CD4-positive, alpha-beta T cell treated with Interferon alpha-2 for 1 hour (primary cell): Measurements from ENCODE around the gene PSMD2.
"Not testable (repeated sequence)": the region's sequence is repeated elsewhere in the genome, so short reads cannot be mapped to it uniquely, and the experiment has no call there.

ENCODE experiments used
- DNase-seq, 2 donors: peaks; one replicate each; pipeline ENCODE4 v3.0.0-alpha.2; 2020 to 2022

Gene PSMD2

GRCh38 chr3:184298759-184299487, at the start of gene PSMD2:
TSS of gene PSMD2 (plus strand) at chr3:184299241. CDS start at chr3:184299267, 26 bp downstream.
- DNase-seq: peak; percentile 98 to 99

DNA sequence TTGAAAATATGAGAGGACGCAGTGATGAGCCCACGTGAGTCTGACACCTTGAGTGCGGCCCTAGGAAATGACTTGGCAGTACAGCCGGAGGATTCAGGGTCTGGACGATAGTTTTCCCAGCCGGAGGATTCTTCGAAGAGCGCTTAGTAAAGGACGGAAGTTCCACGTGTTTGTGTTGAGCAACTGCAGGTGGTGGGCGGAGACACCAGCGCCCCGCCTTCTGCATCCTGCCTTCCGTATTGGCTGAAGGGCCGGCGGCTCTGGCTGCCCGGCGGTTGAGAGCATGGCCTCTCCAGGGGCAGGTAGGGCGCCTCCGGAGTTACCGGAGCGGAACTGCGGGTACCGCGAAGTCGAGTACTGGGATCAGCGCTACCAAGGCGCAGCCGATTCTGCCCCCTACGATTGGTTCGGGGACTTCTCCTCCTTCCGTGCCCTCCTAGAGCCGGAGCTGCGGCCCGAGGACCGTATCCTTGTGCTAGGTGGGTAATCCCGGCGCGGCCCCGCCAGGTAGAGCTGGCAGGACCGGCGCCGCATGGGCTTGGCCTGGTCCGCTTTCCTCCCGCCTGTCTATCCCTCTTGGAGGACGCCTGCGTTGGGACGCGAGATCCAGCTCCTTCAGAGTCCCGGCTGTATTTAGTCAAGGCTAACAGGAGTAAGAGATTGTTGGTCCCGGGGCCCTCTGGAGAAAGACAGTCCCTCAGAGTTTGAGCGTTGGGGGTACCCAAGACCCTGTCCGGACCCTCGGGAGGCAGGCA, 49.5 kb upstream of the PSMD2 start, which contains the start of gene EEF1AKMT4:
Gene EEF1AKMT4 (plus strand): TSS at position 261 of the 755 bp plus-strand sequence. CDS start 23 bp downstream, at position 284.
- DNase-seq: peak; percentile 98

DNA sequence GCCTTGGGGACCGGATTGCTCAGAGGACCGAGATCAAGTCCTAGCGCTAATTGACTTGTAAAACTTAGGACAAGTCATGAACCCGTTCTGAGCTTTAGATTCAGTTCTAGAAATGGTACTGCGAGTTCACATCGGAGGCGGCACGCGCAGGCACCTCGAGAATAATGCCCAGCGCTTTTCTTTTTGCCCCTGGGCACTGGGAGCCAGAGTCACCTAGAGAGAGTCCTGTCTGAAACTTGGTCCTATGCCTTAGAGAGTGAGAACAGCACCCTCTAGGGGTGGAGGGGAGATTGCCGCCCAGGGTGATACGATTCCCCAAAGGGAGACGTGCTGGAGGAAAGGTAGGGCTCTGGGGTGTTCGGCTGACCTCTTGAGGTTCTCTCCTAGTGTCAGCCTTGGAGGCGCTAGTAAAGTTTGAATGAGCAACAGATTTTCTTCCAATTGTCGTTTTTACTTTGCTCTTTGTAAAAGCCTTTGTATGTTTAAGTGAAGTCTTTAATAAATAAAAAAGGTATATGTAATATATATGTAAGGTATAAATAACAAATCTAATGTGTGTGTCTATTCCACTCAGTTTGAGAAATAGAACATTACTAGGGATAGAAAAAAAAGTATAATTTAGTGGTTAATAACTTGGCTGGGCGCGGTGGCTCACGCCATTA, 48.7 kb upstream of the PSMD2 start:
- DNase-seq: peak; percentile 86 to 91

DNA sequence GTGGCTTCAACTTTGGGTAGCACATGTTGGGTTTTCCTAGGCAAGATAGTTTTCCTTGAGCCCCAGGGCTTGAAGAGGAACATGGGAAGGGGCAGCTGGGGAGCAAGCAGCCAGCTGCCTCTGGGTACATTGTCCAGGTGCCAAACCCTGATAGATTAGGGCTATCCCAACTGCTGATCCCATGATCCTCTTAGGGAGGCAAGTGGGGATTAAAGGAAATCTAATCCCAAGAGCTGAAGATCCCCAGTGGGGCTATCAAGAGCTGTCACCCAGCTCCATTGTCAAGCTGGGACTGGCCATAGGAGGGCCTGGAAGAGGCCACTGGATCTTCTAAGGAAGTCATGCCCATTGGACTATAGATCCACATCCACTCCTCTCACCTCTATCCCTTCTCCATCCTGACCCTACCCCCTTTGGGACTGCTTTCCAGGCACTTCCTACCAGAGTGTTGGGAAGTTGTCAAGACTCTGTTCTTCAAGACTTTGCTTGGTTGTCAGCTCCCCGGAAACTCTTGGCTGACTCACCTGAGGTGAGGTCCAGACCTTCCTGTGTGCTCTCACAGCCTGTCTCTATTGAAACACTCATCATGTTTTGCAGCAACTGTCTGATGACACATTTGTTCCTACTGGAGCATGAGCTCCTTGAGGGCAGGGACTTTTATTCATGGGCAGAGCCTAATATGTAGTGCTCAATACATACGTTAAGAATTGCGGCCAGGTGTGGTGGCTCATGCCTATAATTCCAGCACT, 43.6 kb upstream of the PSMD2 start:
- DNase-seq: no peak

GRCh38 chr3:184257083-184257915, 41.7 kb upstream of the PSMD2 start:
- DNase-seq: no peak

GRCh38 chr3:184258926-184259325, 40.1 kb upstream of the PSMD2 start:
- DNase-seq: no peak

GRCh38 chr3:184259396-184259877, 39.6 kb upstream of the PSMD2 start:
- DNase-seq: no peak

- peak; percentile 14 to 46 for DNase-seq
Observed at GRCh38 chr3:184259878-184260723, 38.9 kb upstream of the PSMD2 start.

GRCh38 chr3:184260724-184261269, 38.2 kb upstream of the PSMD2 start:
- no peak for DNase-seq

DNA sequence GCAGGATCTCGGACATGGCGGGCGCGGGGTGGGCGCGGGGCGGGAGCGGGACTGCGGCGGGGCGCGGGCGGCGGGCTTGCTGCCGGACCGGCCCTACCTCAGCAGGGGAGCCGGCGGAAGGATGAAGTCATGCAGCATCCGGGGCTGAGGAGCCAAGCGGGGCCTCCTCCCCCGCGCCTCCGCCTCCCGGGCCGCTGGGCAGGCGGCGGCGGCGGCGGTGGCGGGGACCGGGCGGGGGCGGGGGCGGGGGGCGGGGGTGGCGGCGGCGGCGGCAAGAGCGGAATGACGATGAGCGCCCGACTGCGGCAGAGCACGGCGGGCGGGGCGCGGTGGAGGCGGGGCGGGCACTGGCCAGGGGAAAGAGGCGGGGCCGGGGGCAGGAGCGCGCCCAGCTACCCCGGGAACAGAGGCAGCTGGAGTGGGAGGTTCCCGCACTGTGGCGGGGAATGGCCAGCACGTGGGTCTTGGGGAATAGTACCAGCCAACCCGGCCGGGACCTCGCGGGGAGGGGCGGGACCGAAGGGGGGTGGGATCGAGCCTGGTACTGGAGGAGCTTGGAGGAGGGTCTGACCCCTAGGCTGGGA, 37.7 kb upstream of the PSMD2 start, which contains the start of gene CAMK2N2:
Gene CAMK2N2 (minus strand): TSS at position 284 of the 584 bp plus-strand sequence. CDS start 268 bp downstream, at position 16.
- DNase-seq: peak; percentile 26 to 73

DNA sequence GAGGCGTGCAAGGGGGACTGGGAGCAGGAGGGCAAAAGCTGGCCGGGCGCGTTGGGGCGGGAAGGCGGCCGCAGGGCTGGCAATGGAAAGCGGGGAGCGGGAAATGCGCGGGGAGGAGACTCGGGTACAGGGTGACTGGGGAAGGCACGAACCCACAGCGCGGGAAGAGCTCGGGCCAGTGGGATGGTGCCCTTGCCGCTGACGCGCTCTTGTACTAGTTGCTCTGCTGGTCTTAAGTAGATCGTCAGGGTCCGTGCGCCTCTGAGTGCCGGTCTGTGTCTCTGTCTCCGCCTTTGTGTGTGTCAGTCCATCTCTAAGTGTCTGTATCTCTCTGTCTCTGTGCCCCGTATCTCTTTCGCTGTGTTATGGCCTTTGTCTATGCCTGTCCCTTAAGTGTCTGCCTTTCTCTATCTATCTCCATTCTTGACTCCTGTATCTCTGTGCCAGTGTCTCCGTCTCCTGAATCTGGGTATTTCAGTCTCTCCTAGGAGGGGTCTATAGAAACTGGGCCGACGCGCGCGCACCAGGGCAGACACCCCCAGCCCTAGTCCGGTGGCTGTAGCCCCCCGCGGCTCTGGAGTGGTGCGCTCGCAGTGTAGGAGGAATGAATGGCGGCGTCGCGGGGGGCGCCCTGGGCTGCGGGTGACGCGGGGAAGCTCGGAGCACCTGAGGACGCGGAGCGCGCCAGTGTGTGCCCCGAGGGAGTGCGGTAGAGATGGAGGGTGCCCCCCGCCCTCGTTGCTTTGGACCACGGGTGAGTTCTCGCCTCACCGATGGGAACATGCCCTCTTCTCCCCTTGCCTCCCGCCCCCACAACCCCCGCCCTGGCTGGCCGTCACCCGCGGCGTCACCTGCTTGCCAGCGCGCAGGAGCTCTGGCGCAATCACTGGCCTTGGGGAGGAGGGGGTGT, 36.9 kb upstream of the PSMD2 start:
- DNase-seq: peak in 1 of 2 donors; percentile 15

DNA sequence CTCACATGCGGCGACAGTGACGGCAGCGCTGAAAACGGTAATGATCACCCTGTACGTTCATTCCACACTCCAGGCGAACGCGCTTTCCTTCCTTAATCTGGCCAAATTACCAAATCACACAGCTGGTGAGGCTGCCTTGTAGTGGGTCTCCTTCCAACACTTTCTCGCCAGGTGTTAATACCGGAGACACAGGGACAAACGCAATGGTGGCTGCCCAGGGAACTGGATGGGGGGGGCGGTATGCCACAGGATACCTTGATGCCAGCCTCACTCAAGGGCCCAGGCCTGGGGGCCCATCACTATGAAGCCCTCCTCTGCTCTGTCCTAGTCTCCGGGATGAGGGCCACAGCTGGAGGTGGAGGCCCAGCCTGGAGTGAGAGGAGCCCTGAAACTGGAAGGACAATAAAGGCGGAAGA, 36.3 kb upstream of the PSMD2 start:
- no peak for DNase-seq

DNA sequence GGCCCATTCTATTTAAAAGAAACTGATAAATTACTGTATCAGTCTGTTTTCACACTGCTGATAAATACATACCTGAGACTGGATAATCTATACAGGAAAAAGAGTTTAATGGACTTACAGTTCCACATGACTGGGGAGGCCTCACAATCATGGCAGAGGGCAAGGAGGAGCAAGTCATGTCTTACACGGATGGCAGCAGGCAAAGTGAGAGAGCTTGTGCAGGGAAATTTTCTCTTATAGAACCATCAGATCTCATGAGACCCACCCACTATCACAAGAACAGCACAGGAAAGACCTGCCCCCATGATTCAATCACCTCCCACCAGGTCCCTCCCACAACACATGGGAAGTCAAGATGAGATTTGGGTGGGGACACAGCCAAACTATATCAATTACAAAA, 31.8 kb upstream of the PSMD2 start:
- not testable (repeated sequence) for DNase-seq

- no peak for DNase-seq
Observed at GRCh38 chr3:184272269-184272668, 26.8 kb upstream of the PSMD2 start.

GRCh38 chr3:184275381-184275701, 23.7 kb upstream of the PSMD2 start:
- no peak for DNase-seq

GRCh38 chr3:184275961-184276910, 22.8 kb upstream of the PSMD2 start, which contains the start of gene ECE2:
TSS of gene ECE2 (plus strand) at chr3:184276022. CDS start at chr3:184276154, 132 bp downstream.
- DNase-seq: no peak

DNA sequence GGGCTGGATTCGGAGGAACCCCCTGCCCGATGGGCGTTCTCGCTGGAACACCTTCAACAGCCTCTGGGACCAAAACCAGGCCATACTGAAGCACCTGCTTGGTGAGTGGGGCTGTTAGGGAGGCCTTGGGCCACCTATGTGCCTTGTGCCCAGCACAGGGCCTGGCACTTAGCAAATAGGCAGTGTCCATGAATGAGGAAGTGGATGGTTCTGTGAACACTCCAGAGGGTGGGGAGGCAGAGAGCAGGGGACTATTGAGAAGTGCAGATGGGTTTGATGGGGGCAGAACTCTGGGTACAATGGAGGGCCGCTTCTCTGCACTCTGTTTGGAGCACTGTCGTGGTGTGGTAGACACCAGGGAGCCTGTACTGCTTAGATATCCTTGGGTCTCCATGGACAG, 21.7 kb upstream of the PSMD2 start:
- no peak for DNase-seq
